Stomach (tissue), 9 donors: ENCODE measurements around the gene ADH7. TPM values are rescaled to one million over a fixed set of nuclear protein-coding genes. Genes with fewer than 3 reads are reported as not detected.

Experiments
- DNase-seq, 2 donors: peaks; one replicate each; pipeline versions ENCODE4 v3.0.0 to v3.0.0-alpha.2; 2013 to 2019
- H3K27ac ChIP-seq, 5 donors: fragments of 200-600 bp in 4 of 5; sonication (generic) in 4 of 5; one replicate each; pipeline ENCODE4 v1.5.1; 2013 to 2019; ENCODE audit warnings: mild to moderate bottlenecking in 1 of 5, moderate library complexity in 1 of 5
- H3K27me3 ChIP-seq, 3 donors: fragments of 200-600 bp; sonication (generic); one replicate each; pipeline ENCODE4 v1.5.1; 2017 to 2019; ENCODE audit warnings: mixed run types in 1 of 3
- H3K36me3 ChIP-seq, 4 donors: fragments of 200-600 bp; sonication (generic); 1 replicate in 3 of 4; 2 replicates in 1 of 4; pipeline ENCODE4 v1.5.1; 2016 to 2019
- H3K4me1 ChIP-seq, 4 donors: fragments of 200-600 bp; sonication (generic); one replicate each; pipeline ENCODE4 v1.5.1; 2016 to 2019
- H3K4me3 ChIP-seq, 4 donors: fragments of 200-600 bp; sonication (generic) in 3 of 4; one replicate each; pipeline ENCODE4 v1.5.1; 2016 to 2019; ENCODE audit warnings: mild to moderate bottlenecking in 1 of 4
- H3K9me3 ChIP-seq, 4 donors: fragments of 200-600 bp; sonication (generic); one replicate each; pipeline ENCODE4 v1.5.1; 2016 to 2019
- EP300 ChIP-seq: sonication (generic); formaldehyde crosslinking; IDR thresholded peaks from one replicate; pipeline ENCODE4 v1.6.1; 2017; ENCODE audit warnings: antibody characterized with exemption
- POLR2A ChIP-seq, 4 donors: fragments of 450-650 bp; IDR thresholded peaks; one replicate each; pipeline ENCODE4 v1.6.1; 2016; ENCODE audit warnings: antibody characterized with exemption in 4 of 4, control low read depth in 2 of 4, mild to moderate bottlenecking in 1 of 4, moderate library complexity in 1 of 4
- POLR2AphosphoS5 ChIP-seq, 3 donors: sonication (generic); formaldehyde crosslinking; IDR thresholded peaks; one replicate each; pipeline ENCODE4 v1.6.1; 2016; ENCODE audit warnings: antibody characterized with exemption in 3 of 3
- WGBS, 5 donors: extraction: QIAGEN DNeasy Blood & Tissue Kit in 3 of 5; methylation state at CpG; one replicate each; pipeline versions ENCODE4 v1.1.5 to v1.1.7; 2013 to 2018; 5-methylcytosine and 5-hydroxymethylcytosine counted together
- intact Hi-C: fragments of 100-400 bp; cut with DNase I; formaldehyde crosslinking; loops from one replicate; pipeline ENCODE4 v1.15.1; 2023; ENCODE audit warnings: low total_unique reads
- polyA plus RNA-seq, 3 donors: library from polyadenylated mRNA; stranded (reverse); fragments of 200-250 nt; gene quantifications; one replicate each; pipeline ENCODE4 v1.2.3, GENCODE V29; 2013
- total RNA-seq, 5 donors: library from RNA; depleted of rRNA; stranded (reverse); fragments of >200 nt; gene quantifications; one replicate each; pipeline versions ENCODE4 v1.1.0 to v1.2.3, GENCODE V29; 2014 to 2016
- TF ChIP-seq, protein P1 (sequence below), 7 experiments: fragments of 450-650 bp in 4 of 7; fragments of 200-600 bp in 3 of 7; sonication (generic) in 3 of 7; IDR thresholded peaks; one replicate each; pipeline ENCODE4 v1.5.1; 2016 to 2019; ENCODE audit warnings: antibody characterized with exemption in 7 of 7, control low read depth in 2 of 7, mild to moderate bottlenecking in 1 of 7
- donor health status: healthy with polysubstance abuse.
- donor health status: Bipolar disorder and iron deficiency.
- donor health status: healthy.

ADH7 gene
- total and polyA plus RNA-seq, 8 donors, result 1.2 to 84.2 (median 4.7) TPM; not detected in 1

DNA sequence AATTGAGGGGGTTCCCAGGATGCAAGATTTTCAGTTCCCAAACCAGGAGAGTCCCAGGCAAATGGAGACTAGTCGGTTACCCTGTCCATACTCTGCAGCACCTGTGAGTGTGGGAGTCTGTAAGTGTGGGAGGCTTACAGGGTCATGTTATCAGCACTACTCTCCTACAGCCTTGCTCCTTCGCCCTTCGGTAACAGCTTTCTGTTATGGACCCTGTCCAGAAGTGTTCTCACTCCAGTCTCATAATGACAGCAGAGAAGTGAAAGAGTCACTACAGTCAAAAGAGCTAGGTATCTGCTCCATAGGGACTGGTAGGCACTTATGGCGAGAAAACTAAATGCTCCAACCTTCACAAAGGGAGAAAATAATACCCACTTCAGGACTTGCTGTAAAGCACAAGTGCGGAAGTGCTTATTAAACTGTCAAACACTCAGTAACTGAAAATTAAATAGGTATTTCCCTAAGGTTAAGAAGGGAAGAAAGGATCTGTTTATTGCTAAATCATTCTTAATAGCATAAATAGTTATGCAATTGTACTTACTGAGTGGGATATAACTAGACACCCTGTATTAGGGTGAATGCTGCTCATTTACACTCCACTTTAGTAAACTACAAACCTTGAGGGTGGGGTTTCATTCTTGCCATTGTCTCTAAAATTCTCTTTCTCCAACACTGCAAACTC is 2.7 kb upstream of the ADH7 start:
- no peak for DNase-seq
- H3K27ac ChIP-seq, result peak overlapping the region in 2 of 5 donors; percentile 43 to 51
- no peak overlapping the region for H3K4me3 ChIP-seq
- no peaks in the 10 kb centered on the region for H3K9me3 ChIP-seq
- intact Hi-C loops, result no loop called here
- whole genome bisulfite sequencing, 5 donors, result 37 to 68% (median 57%) methylated on average over 5 of the region's 5 CpGs
- H3K27me3 ChIP-seq, result no peaks in the 10 kb centered on the region
- H3K36me3 ChIP-seq, result no peaks in the 10 kb centered on the region
- peaks cover 3 to 24% (median 11%) of the 10 kb centered on the region in 4 donors for H3K4me1 ChIP-seq
- TF ChIP-seq, protein P1, sequence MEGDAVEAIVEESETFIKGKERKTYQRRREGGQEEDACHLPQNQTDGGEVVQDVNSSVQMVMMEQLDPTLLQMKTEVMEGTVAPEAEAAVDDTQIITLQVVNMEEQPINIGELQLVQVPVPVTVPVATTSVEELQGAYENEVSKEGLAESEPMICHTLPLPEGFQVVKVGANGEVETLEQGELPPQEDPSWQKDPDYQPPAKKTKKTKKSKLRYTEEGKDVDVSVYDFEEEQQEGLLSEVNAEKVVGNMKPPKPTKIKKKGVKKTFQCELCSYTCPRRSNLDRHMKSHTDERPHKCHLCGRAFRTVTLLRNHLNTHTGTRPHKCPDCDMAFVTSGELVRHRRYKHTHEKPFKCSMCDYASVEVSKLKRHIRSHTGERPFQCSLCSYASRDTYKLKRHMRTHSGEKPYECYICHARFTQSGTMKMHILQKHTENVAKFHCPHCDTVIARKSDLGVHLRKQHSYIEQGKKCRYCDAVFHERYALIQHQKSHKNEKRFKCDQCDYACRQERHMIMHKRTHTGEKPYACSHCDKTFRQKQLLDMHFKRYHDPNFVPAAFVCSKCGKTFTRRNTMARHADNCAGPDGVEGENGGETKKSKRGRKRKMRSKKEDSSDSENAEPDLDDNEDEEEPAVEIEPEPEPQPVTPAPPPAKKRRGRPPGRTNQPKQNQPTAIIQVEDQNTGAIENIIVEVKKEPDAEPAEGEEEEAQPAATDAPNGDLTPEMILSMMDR (IDR thresholded peaks at IDR 0.05), result no peak
- TF ChIP-seq POLR2AphosphoS5 (IDR thresholded peaks at IDR 0.05) (no peak), EP300 (no peak), POLR2A (IDR thresholded peaks at IDR 0.05) (no peak)

DNA sequence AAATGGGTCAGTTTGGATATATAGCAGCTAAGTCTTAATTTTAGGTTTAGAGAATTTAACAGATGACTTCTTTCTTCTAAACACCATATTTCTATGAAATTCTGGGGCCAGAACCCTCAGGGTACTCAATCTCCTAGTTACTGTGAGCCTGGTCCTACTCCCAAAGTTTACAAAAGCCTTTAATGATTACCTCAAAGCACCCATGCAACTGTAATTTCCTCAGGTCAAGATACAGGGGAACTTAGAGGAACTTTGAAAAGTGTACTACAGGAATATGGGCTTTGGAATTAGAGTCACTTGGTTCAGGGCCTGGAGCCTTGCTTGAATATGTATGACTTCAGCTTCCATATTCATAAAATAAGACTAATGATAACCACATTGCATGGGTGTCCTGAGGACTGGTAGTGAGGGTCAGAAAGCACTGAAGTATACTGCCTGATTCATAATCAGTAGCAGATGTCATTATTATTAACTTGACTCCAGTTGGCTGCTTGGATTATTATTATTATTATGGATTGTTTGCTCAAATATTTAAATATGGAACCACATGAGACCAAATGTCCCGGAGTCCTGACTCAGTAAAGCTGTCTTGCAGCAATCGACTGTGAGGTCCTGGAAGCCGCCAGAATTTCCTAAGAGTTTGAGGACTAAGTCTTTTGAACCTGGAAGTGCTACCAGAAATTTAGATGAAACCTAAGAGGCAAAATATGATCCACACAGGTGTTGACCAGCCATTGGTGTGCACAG is 2.0 kb upstream of the ADH7 start:
- intact Hi-C loops, result no loop called here
- no peaks in the 10 kb centered on the region for H3K36me3 ChIP-seq
- no peak overlapping the region for H3K4me3 ChIP-seq
- WGBS, 5 donors, result 77 to 84% (median 82%) methylated on average over 3 of the region's 3 CpGs
- H3K4me1 ChIP-seq, result peaks cover 3 to 24% (median 11%) of the 10 kb centered on the region in 4 donors
- no peaks in the 10 kb centered on the region for H3K27me3 ChIP-seq
- no peaks in the 10 kb centered on the region for H3K9me3 ChIP-seq
- peak overlapping the region in 4 of 5 donors; percentile 2 to 51 (median 46) for H3K27ac ChIP-seq
- TF ChIP-seq EP300, result no peak
- TF ChIP-seq POLR2AphosphoS5 (IDR thresholded peaks at IDR 0.05), result no peak
- no peak for TF ChIP-seq POLR2A (IDR thresholded peaks at IDR 0.05)
- TF ChIP-seq, protein P1 (IDR thresholded peaks at IDR 0.05), result no peak
- DNase-seq, result no peak

- no peaks in the 10 kb centered on the region for H3K27me3 ChIP-seq
- TF ChIP-seq POLR2A (IDR thresholded peaks at IDR 0.05), result no peak
- peak in 1 of 3 donors; percentile 46 for TF ChIP-seq POLR2AphosphoS5 (IDR thresholded peaks at IDR 0.05)
- peak overlapping the region in 4 of 5 donors; percentile 2 to 53 (median 47) for H3K27ac ChIP-seq
- peak in 1 of 2 donors; percentile 39 for DNase-seq
- no peaks in the 10 kb centered on the region for H3K36me3 ChIP-seq
- 23 to 50% (median 31%) methylated on average over 2 of the region's 2 CpGs for WGBS, 5 donors
- H3K9me3 ChIP-seq, result no peaks in the 10 kb centered on the region
- H3K4me1 ChIP-seq, result peaks cover 3 to 24% (median 11%) of the 10 kb centered on the region in 4 donors
- intact Hi-C loops, result no loop called here
- no peak overlapping the region for H3K4me3 ChIP-seq
These were observed 1.3 kb upstream of the ADH7 start for GRCh38 chr4:99436462-99436861.

DNA sequence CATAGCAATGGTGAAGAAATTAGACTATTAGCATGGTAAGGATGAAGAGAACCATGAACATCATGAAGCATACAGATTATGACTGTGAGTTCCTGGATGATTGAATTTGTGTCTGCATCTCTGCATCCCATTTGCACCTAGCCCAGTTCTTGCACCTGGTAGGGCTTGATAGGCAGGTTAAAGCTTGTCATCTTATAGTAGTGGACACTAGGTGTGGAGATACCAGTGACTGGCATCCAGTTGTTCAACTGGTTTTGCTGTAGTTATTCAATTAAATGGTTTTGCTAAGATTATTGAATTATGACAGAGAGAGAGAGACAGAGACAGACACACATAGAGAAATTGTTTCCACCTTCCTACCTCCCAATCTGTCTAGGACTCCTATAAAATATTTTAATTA is 5.0 kb downstream of the ADH7 start:
- H3K27ac ChIP-seq, result no peak overlapping the region
- intact Hi-C loops, result no loop called here
- DNase-seq, result no peak
- H3K27me3 ChIP-seq, result no peaks in the 10 kb centered on the region
- no peaks in the 10 kb centered on the region for H3K36me3 ChIP-seq
- peaks cover 0 to 4% (median 0%) of the 10 kb centered on the region in 4 donors for H3K4me1 ChIP-seq
- TF ChIP-seq POLR2AphosphoS5 (IDR thresholded peaks at IDR 0.05) (no peak), POLR2A (IDR thresholded peaks at IDR 0.05) (no peak), EP300 (no peak)
- TF ChIP-seq, protein P1 (IDR thresholded peaks at IDR 0.05), result no peak
- no peak overlapping the region for H3K4me3 ChIP-seq
- no peaks in the 10 kb centered on the region for H3K9me3 ChIP-seq
